ENCODE data around the gene TAX1BP1.

GRCh38 chr7:27826357-27826756 lies 86.4 kb downstream of the TAX1BP1 start:
- no peak for TF ChIP-seq POLR2AphosphoS5 (IDR thresholded peaks at IDR 0.05)
- TF ChIP-seq, protein P1, sequence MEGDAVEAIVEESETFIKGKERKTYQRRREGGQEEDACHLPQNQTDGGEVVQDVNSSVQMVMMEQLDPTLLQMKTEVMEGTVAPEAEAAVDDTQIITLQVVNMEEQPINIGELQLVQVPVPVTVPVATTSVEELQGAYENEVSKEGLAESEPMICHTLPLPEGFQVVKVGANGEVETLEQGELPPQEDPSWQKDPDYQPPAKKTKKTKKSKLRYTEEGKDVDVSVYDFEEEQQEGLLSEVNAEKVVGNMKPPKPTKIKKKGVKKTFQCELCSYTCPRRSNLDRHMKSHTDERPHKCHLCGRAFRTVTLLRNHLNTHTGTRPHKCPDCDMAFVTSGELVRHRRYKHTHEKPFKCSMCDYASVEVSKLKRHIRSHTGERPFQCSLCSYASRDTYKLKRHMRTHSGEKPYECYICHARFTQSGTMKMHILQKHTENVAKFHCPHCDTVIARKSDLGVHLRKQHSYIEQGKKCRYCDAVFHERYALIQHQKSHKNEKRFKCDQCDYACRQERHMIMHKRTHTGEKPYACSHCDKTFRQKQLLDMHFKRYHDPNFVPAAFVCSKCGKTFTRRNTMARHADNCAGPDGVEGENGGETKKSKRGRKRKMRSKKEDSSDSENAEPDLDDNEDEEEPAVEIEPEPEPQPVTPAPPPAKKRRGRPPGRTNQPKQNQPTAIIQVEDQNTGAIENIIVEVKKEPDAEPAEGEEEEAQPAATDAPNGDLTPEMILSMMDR (IDR thresholded peaks at IDR 0.05) = no peak

Measured in breast epithelium (tissue), 3 donors.